ENCODE data around the gene COL6A2. TPM values are rescaled to one million over a fixed set of nuclear protein-coding genes. Genes with fewer than 3 reads are reported as not detected.
A peak's percentile ranks its signal among the peaks of the same experiment; 100 is the strongest.
"Not testable (repeated sequence)": the region's sequence is repeated elsewhere in the genome, so short reads cannot be mapped to it uniquely, and the experiment has no call there.

The COL6A2 gene
- total and polyA plus RNA-seq, 4 donors: 335 to 3,611 (median 1,409) TPM

DNA sequence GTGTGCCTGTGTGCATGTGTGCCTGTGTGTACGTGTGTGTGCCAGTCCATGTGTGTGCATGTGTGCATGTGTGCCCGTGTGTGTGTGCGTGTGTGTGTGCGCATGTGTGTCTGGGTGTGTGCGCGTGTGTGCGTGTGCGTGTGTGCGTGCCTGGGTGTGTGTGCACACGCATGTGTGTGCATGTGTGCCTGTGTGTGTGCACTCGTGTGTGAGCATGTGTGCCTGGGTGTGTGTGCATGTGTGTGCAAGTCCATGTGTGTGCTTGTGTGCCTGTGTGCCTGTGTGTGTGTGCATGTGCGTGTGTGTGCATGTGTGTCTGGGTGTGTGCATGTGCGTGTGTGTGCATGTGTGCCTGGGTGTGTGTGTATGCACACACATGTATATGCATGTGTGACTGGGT is 28.7 kb upstream of the COL6A2 start:
- DNase-seq (peak in 1 of 2 donors; percentile 33), ATAC-seq (ENCODE audit: low FRiP score) (no peak)
- intact Hi-C loops (cut with DNase I): no loop called here

GRCh38 chr21:46069719-46070279 is 28.1 kb upstream of the COL6A2 start:
- no peaks in the 10 kb centered on the region for H3K27me3 ChIP-seq (ENCODE audit: control insufficient read depth in 1 of 2, insufficient read depth in 2 of 2, low read length in 1 of 2)
- H3K27ac ChIP-seq (ENCODE audit: low read depth in 1 of 2, low read length in 2 of 2): no peak overlapping the region
- no peaks in the 10 kb centered on the region for H3K36me3 ChIP-seq (ENCODE audit: control insufficient read depth in 1 of 2, insufficient read depth in 2 of 2, low read length in 1 of 2)
- H3K9me3 ChIP-seq (ENCODE audit: control insufficient read depth, low read length): no peaks in the 10 kb centered on the region
- peak; percentile 44 to 59 for DNase-seq
- no peak overlapping the region for H3K4me3 ChIP-seq (ENCODE audit: low read length in 2 of 2)
- intact Hi-C loops (cut with DNase I): no loop called here
- WGBS, 2 donors: 89 to 91% methylated on average over 21 of the region's 21 CpGs
- ATAC-seq (ENCODE audit: low FRiP score): no peak
- no peaks in the 10 kb centered on the region for H3K4me1 ChIP-seq (ENCODE audit: control insufficient read depth in 1 of 2, insufficient read depth in 2 of 2, low read length in 2 of 2)

More for the DNA sequence above, 28.7 kb upstream of the COL6A2 start:
- Histone ChIP-seq H3K27me3 (ENCODE audit: control insufficient read depth in 1 of 2, insufficient read depth in 2 of 2, low read length in 1 of 2) (no peaks in the 10 kb centered on the region), H3K9me3 (ENCODE audit: control insufficient read depth, low read length) (no peaks in the 10 kb centered on the region), H3K4me1 (ENCODE audit: control insufficient read depth in 1 of 2, insufficient read depth in 2 of 2, low read length in 2 of 2) (no peaks in the 10 kb centered on the region), H3K4me3 (ENCODE audit: low read length in 2 of 2) (no peak overlapping the region), H3K27ac (ENCODE audit: low read depth in 1 of 2, low read length in 2 of 2) (no peak overlapping the region), H3K36me3 (ENCODE audit: control insufficient read depth in 1 of 2, insufficient read depth in 2 of 2, low read length in 1 of 2) (no peaks in the 10 kb centered on the region)
- WGBS, 2 donors: 91% methylated on average over 13 of the region's 13 CpGs

GRCh38 chr21:46071082-46071481 is 26.8 kb upstream of the COL6A2 start:
- no peak overlapping the region for H3K27ac ChIP-seq (ENCODE audit: low read depth in 1 of 2, low read length in 2 of 2)
- no peaks in the 10 kb centered on the region for H3K36me3 ChIP-seq (ENCODE audit: control insufficient read depth in 1 of 2, insufficient read depth in 2 of 2, low read length in 1 of 2)
- no peaks in the 10 kb centered on the region for H3K9me3 ChIP-seq (ENCODE audit: control insufficient read depth, low read length)
- intact Hi-C loops (cut with DNase I): no loop called here
- no peak overlapping the region for H3K4me3 ChIP-seq (ENCODE audit: low read length in 2 of 2)
- no peaks in the 10 kb centered on the region for H3K4me1 ChIP-seq (ENCODE audit: control insufficient read depth in 1 of 2, insufficient read depth in 2 of 2, low read length in 2 of 2)
- ATAC-seq (ENCODE audit: low FRiP score) (no peak), DNase-seq (peak; percentile 20 to 60)
- no peaks in the 10 kb centered on the region for H3K27me3 ChIP-seq (ENCODE audit: control insufficient read depth in 1 of 2, insufficient read depth in 2 of 2, low read length in 1 of 2)
- WGBS, 2 donors: 88 to 90% methylated on average over 13 of the region's 13 CpGs

DNA sequence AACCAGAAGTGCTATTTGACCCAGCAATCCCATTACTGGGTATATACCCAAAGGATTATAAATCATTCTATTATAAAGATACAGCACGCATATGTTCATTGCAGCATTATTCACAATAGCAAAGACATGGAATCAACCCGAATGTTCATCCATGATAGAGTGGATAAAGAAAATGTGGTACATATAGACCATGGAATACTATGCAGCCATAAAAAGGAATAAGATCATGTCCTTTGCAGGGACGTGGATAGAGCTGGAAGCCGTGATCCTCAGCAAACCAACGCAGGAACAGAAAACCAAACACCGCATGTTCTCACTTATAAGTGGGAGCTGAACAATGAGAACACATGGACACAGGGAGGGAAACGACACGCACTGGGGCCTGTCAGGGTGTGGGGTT is 21.2 kb upstream of the COL6A2 start:
- H3K36me3 ChIP-seq (ENCODE audit: control insufficient read depth in 1 of 2, insufficient read depth in 2 of 2, low read length in 1 of 2); H3K27ac ChIP-seq (ENCODE audit: low read depth in 1 of 2, low read length in 2 of 2): not testable (repeated sequence)
- peak in 1 of 2 donors; percentile 27 for DNase-seq

GRCh38 chr21:46077674-46078101 is 20.2 kb upstream of the COL6A2 start:
- Histone ChIP-seq H3K9me3 (ENCODE audit: control insufficient read depth, low read length) (no peaks in the 10 kb centered on the region), H3K27ac (ENCODE audit: low read depth in 1 of 2, low read length in 2 of 2) (no peak overlapping the region), H3K4me1 (ENCODE audit: control insufficient read depth in 1 of 2, insufficient read depth in 2 of 2, low read length in 2 of 2) (no peaks in the 10 kb centered on the region), H3K4me3 (ENCODE audit: low read length in 2 of 2) (no peak overlapping the region), H3K27me3 (ENCODE audit: control insufficient read depth in 1 of 2, insufficient read depth in 2 of 2, low read length in 1 of 2) (no peaks in the 10 kb centered on the region), H3K36me3 (ENCODE audit: control insufficient read depth in 1 of 2, insufficient read depth in 2 of 2, low read length in 1 of 2) (no peaks in the 10 kb centered on the region)
- no peak for ATAC-seq (ENCODE audit: low FRiP score)
- 97 to 98% methylated on average over 19 of the region's 19 CpGs for WGBS, 2 donors
- intact Hi-C loops (cut with DNase I): no loop called here
- peak; percentile 37 to 55 for DNase-seq

More for the DNA sequence above, 21.2 kb upstream of the COL6A2 start:
- 96 to 97% methylated on average over 8 of the region's 8 CpGs for WGBS, 2 donors
- H3K4me1 ChIP-seq (ENCODE audit: control insufficient read depth in 1 of 2, insufficient read depth in 2 of 2, low read length in 2 of 2); H3K4me3 ChIP-seq (ENCODE audit: low read length in 2 of 2); intact Hi-C loops (cut with DNase I); ATAC-seq (ENCODE audit: low FRiP score); H3K9me3 ChIP-seq (ENCODE audit: control insufficient read depth, low read length); H3K27me3 ChIP-seq (ENCODE audit: control insufficient read depth in 1 of 2, insufficient read depth in 2 of 2, low read length in 1 of 2): not testable (repeated sequence)

GRCh38 chr21:46078322-46078977 is 19.5 kb upstream of the COL6A2 start:
- Histone ChIP-seq H3K4me1 (ENCODE audit: control insufficient read depth in 1 of 2, insufficient read depth in 2 of 2, low read length in 2 of 2) (no peaks in the 10 kb centered on the region), H3K27ac (ENCODE audit: low read depth in 1 of 2, low read length in 2 of 2) (no peak overlapping the region), H3K27me3 (ENCODE audit: control insufficient read depth in 1 of 2, insufficient read depth in 2 of 2, low read length in 1 of 2) (no peaks in the 10 kb centered on the region), H3K36me3 (ENCODE audit: control insufficient read depth in 1 of 2, insufficient read depth in 2 of 2, low read length in 1 of 2) (no peaks in the 10 kb centered on the region), H3K9me3 (ENCODE audit: control insufficient read depth, low read length) (no peaks in the 10 kb centered on the region), H3K4me3 (ENCODE audit: low read length in 2 of 2) (no peak overlapping the region)
- DNase-seq: peak; percentile 66 to 84
- WGBS, 2 donors: 71 to 73% methylated on average over 22 to 23 of the region's 23 CpGs
- peak; percentile 62 for ATAC-seq (ENCODE audit: low FRiP score)
- intact Hi-C loops (cut with DNase I): no loop called here

DNA sequence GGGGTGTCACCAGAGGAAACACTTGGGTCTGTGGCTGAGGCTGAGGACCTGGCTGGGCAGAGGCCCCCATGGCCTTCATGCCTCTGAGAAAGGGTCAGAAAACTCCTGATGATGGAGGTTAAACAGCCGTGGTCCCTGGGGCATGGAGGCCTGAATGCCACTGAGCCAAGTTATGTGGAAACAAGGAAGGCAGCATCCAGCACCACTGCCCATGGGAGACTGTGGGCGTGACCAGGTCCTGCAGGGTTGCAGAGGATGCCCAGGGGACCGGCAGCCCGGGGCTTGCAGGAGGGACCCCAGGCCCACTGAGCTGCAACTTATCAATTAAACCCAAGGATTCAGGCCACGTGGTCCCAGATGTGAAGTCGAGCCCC is 18.9 kb upstream of the COL6A2 start:
- DNase-seq: peak; percentile 54 to 79
- H3K9me3 ChIP-seq (ENCODE audit: control insufficient read depth, low read length): no peaks in the 10 kb centered on the region
- 35 to 56% methylated on average over 6 of the region's 6 CpGs for WGBS, 2 donors
- no peaks in the 10 kb centered on the region for H3K36me3 ChIP-seq (ENCODE audit: control insufficient read depth in 1 of 2, insufficient read depth in 2 of 2, low read length in 1 of 2)
- H3K4me3 ChIP-seq (ENCODE audit: low read length in 2 of 2): no peak overlapping the region
- no peaks in the 10 kb centered on the region for H3K4me1 ChIP-seq (ENCODE audit: control insufficient read depth in 1 of 2, insufficient read depth in 2 of 2, low read length in 2 of 2)
- intact Hi-C loops (cut with DNase I): no loop called here
- no peak overlapping the region for H3K27ac ChIP-seq (ENCODE audit: low read depth in 1 of 2, low read length in 2 of 2)
- H3K27me3 ChIP-seq (ENCODE audit: control insufficient read depth in 1 of 2, insufficient read depth in 2 of 2, low read length in 1 of 2): no peaks in the 10 kb centered on the region
- peak; percentile 29 for ATAC-seq (ENCODE audit: low FRiP score)

GRCh38 chr21:46079352-46080170 is 18.4 kb upstream of the COL6A2 start:
- DNase-seq: peak; percentile 73 to 85
- Histone ChIP-seq H3K4me3 (ENCODE audit: low read length in 2 of 2) (no peak overlapping the region), H3K36me3 (ENCODE audit: control insufficient read depth in 1 of 2, insufficient read depth in 2 of 2, low read length in 1 of 2) (no peaks in the 10 kb centered on the region), H3K27me3 (ENCODE audit: control insufficient read depth in 1 of 2, insufficient read depth in 2 of 2, low read length in 1 of 2) (no peaks in the 10 kb centered on the region), H3K4me1 (ENCODE audit: control insufficient read depth in 1 of 2, insufficient read depth in 2 of 2, low read length in 2 of 2) (no peaks in the 10 kb centered on the region), H3K27ac (ENCODE audit: low read depth in 1 of 2, low read length in 2 of 2) (no peak overlapping the region), H3K9me3 (ENCODE audit: control insufficient read depth, low read length) (no peaks in the 10 kb centered on the region)
- WGBS, 2 donors: 66 to 69% methylated on average over 34 of the region's 34 CpGs
- ATAC-seq (ENCODE audit: low FRiP score): peak; percentile 42
- intact Hi-C loops (cut with DNase I): no loop called here
